Measurements from ENCODE around the gene DMXL2. TPM values are rescaled to one million over a fixed set of nuclear protein-coding genes. Genes with fewer than 3 reads are reported as not detected.
"Not testable (repeated sequence)": the region's sequence is repeated elsewhere in the genome, so short reads cannot be mapped to it uniquely, and the experiment has no call there.

Gene DMXL2
- total RNA-seq, 4 donors from 2014 or later, result 34.7 to 81.2 (median 69.3) TPM

DNA sequence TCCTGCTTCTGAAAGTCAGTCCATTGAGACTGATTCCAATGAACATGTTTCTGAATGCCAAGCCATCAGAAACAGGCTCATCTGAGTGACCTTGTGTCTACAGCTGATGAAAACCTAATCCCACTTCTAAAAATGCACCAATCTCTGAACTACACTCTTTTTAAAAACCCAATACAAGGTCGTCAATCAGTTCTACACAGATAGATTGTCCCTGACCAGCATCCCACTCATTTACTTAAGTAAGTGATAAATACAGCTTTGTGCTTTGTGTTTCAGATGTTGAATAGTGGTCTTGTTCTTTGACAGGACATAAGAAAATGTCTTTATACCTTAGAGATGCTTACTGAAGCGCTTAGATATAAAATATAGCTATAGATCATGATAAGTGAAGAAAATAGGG is 38.5 kb upstream of the DMXL2 start:
- H3K4me3 ChIP-seq, result no peak overlapping the region
- TF ChIP-seq POLR2A (IDR thresholded peaks at IDR 0.05), result no peak
- TF ChIP-seq, protein P1, sequence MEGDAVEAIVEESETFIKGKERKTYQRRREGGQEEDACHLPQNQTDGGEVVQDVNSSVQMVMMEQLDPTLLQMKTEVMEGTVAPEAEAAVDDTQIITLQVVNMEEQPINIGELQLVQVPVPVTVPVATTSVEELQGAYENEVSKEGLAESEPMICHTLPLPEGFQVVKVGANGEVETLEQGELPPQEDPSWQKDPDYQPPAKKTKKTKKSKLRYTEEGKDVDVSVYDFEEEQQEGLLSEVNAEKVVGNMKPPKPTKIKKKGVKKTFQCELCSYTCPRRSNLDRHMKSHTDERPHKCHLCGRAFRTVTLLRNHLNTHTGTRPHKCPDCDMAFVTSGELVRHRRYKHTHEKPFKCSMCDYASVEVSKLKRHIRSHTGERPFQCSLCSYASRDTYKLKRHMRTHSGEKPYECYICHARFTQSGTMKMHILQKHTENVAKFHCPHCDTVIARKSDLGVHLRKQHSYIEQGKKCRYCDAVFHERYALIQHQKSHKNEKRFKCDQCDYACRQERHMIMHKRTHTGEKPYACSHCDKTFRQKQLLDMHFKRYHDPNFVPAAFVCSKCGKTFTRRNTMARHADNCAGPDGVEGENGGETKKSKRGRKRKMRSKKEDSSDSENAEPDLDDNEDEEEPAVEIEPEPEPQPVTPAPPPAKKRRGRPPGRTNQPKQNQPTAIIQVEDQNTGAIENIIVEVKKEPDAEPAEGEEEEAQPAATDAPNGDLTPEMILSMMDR (IDR thresholded peaks at IDR 0.05), result no peak
- H3K9me3 ChIP-seq, result no peaks in the 10 kb centered on the region

DNA sequence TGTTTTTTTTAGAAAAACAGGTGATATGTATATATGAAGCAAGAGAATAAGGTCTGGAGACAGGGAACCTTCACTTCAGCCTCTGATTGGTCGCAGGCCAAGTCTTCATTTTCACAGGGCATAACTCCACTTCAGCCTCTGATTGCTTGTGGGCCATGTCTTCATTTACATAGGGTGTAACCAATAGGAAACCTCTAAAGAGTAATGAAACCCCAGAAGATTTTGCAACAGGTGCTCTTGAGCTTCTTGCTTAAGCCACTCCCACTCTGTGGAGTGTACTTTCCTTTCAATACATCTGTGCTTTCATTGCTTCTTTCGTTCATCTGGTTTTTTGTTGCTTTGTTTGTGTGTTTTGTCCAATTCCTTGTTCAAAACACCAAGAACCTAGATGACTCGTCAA is 36.1 kb upstream of the DMXL2 start:
- Histone ChIP-seq H3K27me3 (no peaks in the 10 kb centered on the region), H3K27ac (no peak overlapping the region), H3K36me3 (no peaks in the 10 kb centered on the region), H3K9me3 (no peaks in the 10 kb centered on the region), H3K4me1 (no peaks in the 10 kb centered on the region), H3K4me3 (no peak overlapping the region)
- no peak for DNase-seq
- TF ChIP-seq POLR2A (IDR thresholded peaks at IDR 0.05), result no peak
- TF ChIP-seq, protein P1 (IDR thresholded peaks at IDR 0.05), result no peak

More for the DNA sequence above, 38.5 kb upstream of the DMXL2 start:
- no peaks in the 10 kb centered on the region for H3K36me3 ChIP-seq
- H3K27me3 ChIP-seq, result no peaks in the 10 kb centered on the region
- H3K4me1 ChIP-seq, result no peaks in the 10 kb centered on the region
- no peak overlapping the region for H3K27ac ChIP-seq
- DNase-seq, result no peak

DNA sequence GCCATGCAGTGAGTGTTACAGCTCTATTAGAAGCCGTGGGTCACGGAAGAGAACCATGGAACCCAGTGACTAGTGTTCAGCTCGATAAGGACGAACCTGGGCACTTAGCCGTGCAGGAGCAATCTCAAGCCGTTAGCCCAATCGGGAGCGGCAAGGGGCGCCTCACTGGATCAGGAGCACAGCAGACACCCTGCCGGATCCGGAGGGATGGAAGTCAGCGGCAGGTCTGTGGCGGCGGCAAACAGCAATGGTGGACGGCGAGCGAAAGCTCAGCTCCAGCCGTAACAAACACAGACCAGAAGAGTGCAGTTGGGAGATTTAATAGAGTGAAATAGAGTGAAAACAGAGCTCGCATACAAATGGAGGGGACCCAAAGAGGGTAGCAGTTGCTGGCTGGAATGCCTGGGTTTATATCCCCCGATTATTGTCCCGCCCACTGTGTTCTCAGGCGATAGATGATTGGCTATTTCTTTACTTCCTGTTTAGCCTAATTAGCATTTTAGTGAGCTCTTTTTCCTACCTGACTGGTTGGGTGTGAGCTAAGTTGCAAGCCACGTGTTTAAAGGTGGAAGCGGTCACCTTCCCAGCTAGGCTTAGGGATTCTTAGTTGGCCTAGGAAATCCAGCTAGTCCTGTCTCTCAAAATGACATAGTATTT is 33.0 kb upstream of the DMXL2 start:
- DNase-seq, H3K9me3 ChIP-seq, H3K36me3 ChIP-seq, H3K4me1 ChIP-seq, H3K27me3 ChIP-seq, H3K4me3 ChIP-seq, H3K27ac ChIP-seq: not testable (repeated sequence)

DNA sequence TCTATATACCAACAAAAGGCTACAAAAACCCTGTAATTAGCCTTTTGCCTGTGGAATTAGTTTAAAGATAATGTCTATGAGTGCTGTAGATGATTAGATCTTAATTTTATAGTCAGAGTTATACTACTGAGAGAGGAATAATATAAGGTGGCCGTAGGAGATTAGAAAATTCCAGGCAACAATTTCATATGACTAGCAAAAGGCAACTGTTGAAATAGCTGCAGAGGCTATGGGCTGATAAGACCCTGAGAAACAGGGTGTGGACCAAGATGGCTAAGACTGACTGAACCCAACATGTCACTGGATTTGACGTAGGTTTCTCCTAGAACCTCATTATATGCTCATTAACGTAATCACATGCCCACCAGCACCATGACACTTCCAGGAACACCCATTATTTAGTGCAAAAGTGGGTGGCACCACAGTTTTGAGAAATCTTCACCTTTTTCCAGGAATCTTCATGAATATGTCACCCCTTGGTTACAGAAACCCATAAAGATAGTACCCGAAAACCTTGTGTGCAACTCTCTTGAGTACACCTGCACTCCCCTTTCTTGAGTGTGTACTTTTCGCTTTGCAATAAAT is 29.6 kb upstream of the DMXL2 start:
- Histone ChIP-seq H3K36me3 (no peaks in the 10 kb centered on the region), H3K27ac (no peak overlapping the region), H3K4me1 (no peaks in the 10 kb centered on the region), H3K27me3 (no peaks in the 10 kb centered on the region), H3K9me3 (no peaks in the 10 kb centered on the region), H3K4me3 (no peak overlapping the region)
- TF ChIP-seq POLR2A (IDR thresholded peaks at IDR 0.05), result no peak
- TF ChIP-seq, protein P1 (IDR thresholded peaks at IDR 0.05), result no peak
- no peak for DNase-seq

DNA sequence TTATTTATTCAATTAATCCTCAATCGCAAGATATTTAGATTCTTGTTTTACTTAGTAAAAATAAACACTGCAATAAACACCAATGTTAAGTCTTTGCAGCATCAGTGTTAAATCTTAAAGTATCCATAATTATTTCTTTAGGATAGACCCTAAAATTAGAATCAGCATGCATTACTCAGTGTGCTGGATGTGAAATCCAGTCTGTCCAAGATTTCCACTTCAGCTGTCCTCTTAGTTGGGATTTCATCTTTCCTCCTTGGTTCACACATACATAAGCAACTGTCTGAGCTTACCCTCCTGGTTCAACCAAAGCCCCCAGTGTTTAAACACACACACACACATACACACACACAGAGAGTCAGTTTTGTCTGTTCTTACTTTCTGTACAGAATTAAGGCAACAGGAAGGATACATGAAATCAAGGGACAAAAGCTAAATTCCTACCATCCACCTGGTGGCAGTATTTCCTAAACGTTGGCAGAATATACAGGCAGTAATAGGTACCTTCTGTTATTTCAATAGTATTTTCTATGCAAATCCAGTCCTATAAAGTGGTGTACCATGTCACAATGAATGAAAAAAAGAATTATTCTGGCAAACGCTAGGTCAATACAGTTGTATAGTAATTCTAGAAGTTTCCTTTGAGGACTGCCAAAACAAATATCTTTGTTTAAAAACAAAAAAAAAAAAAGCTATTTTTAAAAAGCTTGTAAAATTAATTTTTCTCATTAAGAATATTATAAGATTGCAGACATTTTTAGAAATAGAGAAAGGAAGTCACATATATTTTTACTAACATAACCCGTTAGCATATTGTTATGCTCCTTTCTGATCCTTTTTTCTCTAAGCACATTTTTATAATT is 27.3 kb upstream of the DMXL2 start:
- Histone ChIP-seq H3K27me3 (no peaks in the 10 kb centered on the region), H3K27ac (no peak overlapping the region), H3K9me3 (no peaks in the 10 kb centered on the region), H3K36me3 (no peaks in the 10 kb centered on the region), H3K4me1 (no peaks in the 10 kb centered on the region), H3K4me3 (no peak overlapping the region)
- peak in 1 of 3 donors; percentile 61 for DNase-seq
- TF ChIP-seq, protein P1 (IDR thresholded peaks at IDR 0.05), result peak; percentile 37 to 94 (median 86)
- TF ChIP-seq POLR2A (IDR thresholded peaks at IDR 0.05), result no peak

DNA sequence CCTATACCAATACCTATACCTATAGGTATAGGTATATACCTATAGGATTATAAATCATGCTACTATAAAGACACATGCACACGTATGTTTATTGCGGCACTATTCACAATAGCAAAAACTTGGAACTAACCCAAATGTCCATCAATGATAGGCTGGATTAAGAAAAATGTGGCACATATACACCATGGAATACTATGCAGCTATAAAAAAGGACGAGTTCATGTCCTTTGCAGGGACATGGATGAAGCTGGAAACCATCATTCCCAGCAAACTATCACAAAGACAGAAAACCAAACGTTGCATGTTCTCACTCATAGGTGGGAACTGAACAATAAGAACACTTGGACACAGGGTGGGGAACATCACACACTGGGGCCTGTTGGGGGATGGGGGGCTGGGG is 26.1 kb upstream of the DMXL2 start:
- H3K27ac ChIP-seq, H3K4me1 ChIP-seq, H3K4me3 ChIP-seq, H3K36me3 ChIP-seq, H3K27me3 ChIP-seq, DNase-seq, H3K9me3 ChIP-seq: not testable (repeated sequence)

DNA sequence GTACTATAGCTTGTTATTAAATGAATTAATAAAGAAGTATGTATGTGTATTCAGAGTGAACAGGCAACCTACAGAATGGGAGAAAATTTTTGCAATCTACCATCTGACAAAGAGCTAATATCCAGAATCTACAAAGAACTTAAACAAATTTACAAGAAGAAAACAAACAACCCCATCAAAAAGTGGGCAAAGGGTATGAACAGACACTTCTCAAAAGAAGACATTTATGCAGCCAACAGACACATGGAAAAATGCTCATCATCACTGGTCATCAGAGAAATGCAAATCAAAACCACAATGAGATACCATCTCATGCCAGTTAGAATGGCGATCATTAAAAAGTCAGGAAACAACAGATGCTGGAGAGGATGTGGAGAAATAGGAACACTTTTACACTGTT is 25.5 kb upstream of the DMXL2 start:
- not testable (repeated sequence) for DNase-seq, H3K27ac ChIP-seq, H3K36me3 ChIP-seq

More for the DNA sequence above, 25.5 kb upstream of the DMXL2 start:
- not testable (repeated sequence) for H3K27me3 ChIP-seq, H3K9me3 ChIP-seq, H3K4me3 ChIP-seq, H3K4me1 ChIP-seq
